Glomerular endothelial cell (primary cell): ENCODE data around the gene USP14. TPM values are rescaled to one million over a fixed set of nuclear protein-coding genes. Genes with fewer than 3 reads are reported as not detected.
A peak's percentile ranks its signal among the peaks of the same experiment; 100 is the strongest.
"Not testable (repeated sequence)": the region's sequence is repeated elsewhere in the genome, so short reads cannot be mapped to it uniquely, and the experiment has no call there.

Experiments used
- DNase-seq: peaks from one replicate; pipeline ENCODE4 v3.0.0-alpha.2; 2011; ENCODE audit warnings: low read depth, low spot score; ENCODE audit errors: extremely low read depth
- total RNA-seq: library from RNA; depleted of rRNA; stranded (reverse); fragments of >200 nt; gene quantifications from 2 replicates; pipeline ENCODE4 v1.2.3, GENCODE V29; 2015

The USP14 gene
- total RNA-seq, result 37.2 and 65.2 TPM in 2 replicates

DNA sequence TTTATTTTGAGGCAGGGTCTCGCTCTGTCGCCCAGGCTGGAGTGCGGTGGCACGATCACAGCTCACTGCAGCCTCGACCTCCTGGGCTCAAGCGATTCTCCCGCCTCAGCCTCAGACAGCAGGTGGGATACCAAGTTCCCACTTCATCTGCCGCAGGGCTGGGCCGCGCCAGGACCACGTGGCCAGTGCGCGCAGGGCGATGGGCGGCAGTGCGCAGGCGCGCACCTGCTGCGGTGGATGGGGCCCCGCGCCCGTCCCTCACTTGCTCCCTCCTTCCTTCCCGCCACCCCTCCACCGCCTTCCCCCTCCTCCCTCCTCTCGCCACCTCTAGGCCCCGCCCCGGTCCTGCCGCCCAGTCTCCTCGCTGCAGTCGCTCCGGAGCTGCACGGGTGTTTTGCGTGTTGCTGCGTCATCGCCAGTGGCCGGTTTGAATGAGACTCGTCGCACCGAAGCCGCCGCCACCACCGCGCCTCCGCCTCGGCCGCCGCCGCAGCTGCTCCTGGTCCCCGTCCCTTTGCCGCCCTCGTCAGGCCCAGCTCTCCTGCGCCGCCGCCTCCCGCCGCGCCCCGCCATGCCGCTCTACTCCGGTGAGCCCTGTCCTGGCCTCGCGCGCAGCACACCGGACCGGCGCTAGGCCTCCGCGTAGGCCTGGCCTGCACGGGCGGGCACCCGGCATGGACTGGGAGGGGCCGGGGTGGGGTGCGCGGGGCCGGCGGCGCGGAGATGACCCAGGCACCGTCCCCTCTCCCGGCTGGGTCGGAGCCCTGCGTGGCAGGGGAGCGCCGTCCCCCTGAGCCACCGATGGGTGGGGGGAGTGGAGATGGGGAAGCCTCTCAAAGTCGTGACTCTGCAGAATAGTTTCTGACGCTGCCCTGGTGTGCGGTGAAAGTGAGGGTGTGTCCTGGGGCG, at the start of gene USP14:
TSS of gene USP14 (plus strand) at position 430 of the 909 bp plus-strand sequence. CDS start at position 572, 142 bp downstream.
- peak; percentile 51 for DNase-seq

DNA sequence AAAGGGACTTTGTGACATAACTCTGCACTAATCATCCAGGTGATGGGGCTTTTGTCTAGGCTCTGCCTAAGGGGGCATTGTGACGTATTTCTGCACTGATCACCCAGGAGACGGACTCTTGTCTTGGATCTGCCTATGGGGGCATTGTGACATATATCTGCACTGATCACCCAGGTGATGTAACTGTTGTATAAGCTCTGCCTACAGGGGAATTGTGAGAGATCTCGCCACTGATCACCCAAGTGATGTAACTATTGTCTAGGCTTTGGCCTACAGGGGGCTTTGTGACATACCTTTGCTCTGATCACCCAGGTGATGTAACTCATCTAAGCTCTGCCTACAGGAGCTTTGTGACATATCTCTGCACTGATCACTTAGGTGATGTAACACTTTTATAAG, 49.7 kb upstream of the USP14 start:
- not testable (repeated sequence) for DNase-seq

DNA sequence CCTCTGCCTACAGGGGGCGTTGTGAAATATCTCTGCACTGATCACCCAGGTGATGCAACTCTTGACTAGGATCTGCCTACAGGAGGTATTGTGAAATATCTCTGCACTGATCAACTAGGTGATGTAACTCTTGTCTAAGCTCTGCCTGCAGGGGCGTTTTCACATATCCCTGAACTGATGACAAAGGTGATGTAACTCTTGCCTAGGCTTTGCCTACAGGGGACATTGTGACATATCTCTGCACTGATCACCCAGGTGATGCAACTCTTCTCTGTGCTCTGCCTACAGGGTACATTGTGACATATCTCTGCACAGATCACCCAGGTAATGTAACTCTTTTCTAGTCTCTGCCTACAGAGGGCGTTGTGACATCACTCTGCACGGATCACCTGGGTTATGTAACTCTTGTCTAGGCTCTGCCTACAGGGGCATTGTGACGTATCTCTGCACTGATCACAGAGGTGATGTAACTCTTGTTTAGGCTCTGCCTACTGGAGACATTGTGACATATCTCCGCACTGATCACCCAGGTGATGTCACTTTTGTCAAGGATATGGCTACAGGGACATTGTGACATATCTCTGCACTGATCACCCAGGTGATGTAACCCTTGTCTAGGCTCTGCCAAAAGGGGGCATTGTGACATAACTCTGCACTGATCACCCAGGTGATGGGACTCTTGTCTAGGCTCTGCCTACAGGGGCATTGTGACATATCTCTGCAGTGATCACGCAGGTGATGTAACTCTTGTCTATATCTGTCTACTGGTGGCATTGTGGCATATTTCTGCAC, 49.0 kb upstream of the USP14 start:
- DNase-seq, result not testable (repeated sequence)

DNA sequence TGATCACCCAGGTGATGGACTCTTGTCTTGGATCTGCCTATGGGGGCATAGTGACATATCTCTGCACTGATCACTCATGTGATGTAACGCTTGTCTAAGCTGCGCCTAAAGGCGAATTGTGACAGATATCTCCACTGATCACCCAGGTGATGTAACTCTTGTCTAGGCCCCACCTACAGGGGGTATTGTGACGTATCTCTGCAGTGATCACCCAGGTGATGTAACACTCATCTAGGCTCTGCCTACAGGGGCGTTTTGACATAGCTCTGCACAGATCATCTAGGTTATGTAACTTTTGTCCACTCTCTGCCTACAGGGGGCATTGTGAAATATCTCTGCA, 48.5 kb upstream of the USP14 start:
- not testable (repeated sequence) for DNase-seq

DNA sequence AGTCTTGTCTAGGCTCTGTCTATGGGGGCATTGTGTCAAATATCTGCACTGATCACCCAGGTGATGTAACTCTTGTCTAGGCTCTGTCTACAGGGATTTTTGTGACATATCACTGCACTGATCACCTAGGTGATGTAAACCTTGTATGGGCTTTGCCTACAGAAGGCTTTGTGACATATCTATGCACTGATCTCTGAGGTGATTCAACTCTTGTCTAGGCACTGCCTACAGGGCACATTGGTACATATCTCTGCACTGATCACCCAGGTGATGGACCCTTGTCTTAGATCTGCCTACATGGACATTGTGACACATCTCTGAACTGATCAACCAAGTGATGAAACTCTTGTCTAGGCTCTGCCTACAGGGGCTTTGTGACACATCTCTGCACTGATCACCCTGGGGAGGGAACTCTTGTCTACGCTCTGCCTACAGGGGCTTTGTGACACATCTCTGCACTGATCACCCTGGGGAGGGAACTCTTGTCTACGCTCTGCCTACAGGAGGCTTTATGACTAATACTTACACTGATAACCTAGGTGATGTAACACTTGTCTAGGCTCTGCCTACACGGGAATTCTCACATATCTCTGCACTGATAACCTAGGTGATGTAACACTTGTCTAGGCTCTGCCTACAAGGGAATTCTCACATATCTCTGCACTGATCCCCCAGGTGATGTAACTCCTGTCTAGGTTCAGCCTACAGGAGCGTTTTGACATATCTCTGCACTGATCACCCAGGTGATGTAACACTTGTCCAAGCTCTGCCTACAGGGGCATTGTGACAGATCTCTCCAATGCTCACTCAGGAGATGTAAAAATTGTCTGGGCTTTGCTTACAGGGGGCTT, 47.8 kb upstream of the USP14 start:
- DNase-seq, result not testable (repeated sequence)

DNA sequence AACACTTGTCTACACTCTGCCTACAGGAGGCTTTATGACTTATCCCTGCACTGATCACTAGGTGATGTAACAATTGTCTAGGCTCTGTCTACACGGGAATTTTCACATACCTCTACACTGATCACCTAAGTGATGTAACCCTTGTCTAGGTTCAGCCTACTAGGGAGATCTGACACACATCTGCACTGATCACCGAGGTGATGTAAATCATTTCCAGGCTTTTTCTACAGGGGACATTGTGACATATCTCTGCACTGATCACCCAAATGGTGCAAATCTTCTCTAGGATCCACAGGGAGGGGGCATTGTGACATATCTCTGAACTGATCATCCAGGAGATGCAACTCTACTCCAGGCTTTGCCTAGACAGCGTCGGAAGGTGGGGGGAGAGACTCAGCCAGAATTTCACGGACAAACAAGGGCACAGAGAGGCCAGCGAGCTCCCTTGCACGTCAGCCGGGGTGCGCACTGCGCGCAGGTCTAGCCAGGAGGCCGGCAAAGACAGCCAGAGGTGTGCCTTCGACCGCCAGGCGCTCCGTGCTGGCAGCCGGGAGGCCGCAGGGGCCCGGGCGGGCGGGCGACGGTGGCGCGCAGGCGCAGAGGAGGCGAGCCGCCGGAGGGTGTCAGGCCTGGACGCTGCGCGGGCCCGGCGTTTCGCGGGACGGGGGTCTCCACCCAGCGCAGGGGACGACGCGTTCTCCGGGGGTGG, 46.9 kb upstream of the USP14 start:
- no peak for DNase-seq

DNA sequence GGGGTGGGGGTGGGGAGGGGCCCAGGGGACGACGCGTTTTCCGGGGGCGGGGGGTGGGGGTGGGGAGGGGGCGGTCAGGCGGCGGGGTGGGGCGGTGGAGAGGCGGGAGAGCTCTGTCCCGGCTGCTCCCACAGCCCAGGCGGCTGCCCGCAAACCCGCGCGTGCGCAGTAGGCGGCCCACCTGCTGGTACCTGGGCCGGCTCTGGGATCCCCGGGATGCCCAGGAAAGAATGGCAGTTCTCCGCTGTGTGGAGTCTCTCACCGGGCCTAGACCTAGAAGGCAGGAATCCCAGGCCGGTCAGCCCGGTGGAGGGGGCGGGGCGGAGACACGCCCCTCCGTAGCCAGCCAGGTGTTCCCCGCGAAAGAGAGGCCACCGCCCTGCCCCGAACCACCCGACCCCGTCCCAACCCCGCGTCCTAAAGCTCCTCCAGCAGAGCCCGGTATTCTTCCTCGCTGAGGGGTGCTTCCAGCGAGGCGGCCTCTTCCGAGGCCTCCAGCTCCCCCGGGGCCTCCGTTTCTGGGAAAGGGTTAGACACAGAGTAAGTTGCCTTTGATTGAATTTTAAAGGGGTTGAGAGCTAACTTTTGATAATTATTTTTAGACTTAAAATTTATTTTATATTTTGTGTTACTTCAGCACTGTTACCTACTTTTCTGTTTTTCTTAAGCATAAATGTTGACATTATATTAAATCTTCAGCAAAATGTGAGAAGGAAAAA, 46.2 kb upstream of the USP14 start:
- not testable (repeated sequence) for DNase-seq

DNA sequence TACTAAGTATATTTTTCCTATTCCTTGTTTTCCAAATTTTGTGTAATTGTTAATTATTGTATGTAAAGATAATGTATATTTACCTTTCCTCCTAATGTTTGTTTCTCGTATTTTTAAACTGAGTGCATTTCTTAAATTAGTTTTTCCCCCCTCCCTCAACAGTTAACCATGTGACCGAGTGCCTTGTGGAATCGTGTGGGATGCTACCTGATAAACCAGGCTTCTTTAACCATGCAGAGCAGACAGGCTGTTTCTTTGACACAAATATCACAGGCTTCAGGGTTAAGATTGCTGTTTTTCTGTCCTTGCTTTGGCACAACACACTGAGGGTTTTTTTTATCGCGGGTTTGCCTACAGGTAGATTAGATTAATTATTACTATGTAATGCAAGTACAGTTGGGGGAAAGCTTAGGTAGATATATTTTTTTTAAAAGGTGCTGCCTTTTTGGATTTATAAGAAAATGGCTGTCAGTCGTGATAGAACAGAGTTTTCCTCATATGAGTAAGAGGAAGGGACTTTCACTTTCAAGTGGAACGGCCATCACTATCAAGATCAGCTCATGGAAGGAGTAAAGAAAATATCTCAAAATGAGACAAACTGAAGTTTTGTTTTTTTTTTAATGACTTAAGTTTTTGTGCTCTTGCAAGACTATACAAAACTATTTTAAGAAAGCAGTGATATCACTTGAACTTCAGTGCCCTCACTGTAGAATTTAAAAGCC, 37.7 kb upstream of the USP14 start:
- DNase-seq, result not testable (repeated sequence)

DNA sequence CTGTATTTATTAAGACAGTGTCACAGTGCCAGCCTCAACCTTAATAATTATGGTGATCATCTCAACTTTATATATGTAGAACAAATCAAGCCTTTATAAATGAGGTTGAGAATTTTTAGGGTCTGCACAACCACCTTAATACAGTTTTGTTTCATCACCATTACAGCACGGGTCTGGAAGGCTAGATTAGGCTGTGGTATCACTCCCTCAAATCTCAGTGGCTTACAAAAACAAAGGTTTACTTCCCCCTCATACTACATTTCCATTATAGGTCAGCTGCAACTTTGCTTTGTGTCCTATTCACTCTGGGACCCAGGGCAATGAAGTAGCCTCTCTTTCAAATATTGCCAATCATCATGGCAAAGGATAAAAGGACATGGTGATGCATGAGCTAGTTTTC, 23.3 kb upstream of the USP14 start:
- DNase-seq, result no peak

DNA sequence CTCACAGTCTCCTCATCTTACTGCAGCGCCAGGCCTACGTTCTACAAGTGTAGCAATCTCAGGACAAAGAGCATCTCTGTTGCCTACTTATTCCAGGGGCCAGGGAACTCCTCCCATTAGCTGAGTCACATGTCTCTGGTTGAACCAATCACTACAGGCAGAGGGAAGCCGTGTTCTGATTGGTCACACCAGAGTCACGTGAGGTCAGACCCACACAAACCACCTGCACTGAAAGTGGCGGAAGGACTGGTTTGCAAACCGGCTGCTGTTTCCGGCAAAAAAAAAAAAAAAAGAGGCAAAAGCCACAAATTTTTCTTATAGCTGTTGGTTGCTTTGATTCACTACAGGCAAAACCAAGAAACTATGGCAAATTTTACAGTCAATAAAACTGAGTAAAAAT, 21.9 kb upstream of the USP14 start:
- DNase-seq, result no peak

DNA sequence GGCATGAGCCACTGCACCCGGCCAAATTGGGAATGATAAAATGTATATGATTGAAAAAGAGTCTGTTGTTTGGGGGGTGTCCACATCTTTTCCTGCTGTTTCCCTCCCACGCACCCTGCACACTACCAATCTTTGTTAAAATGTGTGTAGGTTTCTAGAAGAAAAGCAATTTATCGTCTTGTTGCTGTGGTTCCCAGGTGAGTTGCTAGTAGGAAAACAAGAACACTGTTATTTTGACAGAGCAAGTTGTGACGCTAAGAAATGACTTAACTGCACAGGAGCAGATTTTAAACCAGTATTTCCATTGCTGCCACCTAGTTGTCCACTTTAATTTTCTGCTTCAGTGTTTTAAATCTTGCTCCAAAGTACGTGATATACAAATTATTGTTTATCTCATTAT, 21.0 kb upstream of the USP14 start:
- no peak for DNase-seq

DNA sequence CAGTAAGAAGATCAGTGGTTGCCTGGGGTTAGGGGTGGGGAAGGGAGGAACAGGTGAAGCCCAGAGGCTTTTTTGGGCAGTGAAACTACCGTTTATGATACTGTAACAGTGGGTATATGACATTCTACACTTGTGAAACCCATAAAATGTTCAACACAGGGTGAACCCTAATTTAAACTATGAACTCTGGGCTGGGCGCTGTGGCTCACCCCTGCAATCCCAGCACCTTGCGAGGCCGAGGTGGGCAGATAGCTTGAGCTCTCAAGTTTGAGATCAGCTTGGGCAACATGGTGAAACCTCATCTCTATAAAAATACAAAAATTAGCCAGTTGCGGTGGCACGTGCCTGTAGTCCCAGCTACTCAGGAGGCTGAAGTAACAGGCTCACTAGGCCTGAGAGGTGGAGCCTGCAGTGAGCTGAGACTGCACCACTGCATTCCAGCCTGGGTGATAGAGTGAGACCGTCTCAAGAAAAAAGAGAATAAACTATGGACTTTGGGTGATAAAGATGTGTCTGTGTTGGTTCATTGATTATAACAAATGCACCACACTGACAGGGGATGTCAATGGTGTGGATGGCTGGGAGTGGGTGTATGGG, 17.6 kb upstream of the USP14 start:
- no peak for DNase-seq

DNA sequence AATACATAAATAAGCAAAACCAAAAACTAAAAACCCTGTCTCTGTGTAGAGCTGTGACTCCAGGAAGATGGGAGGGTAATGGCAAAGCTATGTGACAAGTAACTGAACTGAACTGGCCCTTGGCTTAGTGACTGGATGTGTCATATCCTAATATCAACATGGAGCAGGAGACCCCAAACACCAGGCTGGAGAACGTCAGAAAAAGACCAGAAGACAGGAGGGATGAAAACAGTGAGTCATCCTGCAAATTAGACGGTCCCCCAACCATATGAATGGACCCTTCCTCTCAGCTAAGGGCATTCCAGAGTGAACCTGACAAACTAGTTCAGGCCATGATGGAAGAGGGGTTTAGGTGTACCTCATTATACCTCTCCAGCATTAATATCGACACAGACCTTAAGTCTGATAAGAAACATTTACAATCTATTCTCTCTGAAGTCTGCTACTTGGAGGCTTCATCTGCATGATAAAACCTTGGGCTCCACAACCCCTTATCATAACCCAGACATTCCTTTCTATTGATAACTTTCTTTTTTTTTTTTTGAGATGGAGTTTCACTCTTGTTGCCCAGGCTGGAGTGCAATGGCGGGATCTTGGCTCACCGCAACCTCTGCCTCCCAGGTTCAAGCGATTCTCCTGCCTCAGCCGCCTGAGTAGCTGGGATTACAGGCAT, 15.6 kb upstream of the USP14 start:
- DNase-seq, result not testable (repeated sequence)

DNA sequence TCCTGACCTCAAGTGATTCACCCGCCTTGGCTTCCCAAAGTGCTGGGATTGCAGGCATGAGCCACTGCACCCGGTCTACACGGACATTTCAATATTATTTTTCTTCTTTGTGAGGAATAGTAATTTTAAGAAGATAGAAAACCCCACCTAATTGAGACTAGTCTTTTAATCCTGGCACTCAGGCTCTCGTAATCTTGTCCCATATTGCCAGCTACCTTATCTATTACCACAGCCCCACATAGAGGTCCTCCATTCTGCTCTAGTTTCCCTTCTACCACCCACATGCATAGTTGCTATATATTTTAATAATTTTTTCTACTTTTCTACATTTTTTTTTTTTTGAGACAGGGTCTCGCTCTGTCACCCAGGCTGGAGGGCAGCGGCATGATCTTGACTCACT, 9.5 kb upstream of the USP14 start:
- no peak for DNase-seq

DNA sequence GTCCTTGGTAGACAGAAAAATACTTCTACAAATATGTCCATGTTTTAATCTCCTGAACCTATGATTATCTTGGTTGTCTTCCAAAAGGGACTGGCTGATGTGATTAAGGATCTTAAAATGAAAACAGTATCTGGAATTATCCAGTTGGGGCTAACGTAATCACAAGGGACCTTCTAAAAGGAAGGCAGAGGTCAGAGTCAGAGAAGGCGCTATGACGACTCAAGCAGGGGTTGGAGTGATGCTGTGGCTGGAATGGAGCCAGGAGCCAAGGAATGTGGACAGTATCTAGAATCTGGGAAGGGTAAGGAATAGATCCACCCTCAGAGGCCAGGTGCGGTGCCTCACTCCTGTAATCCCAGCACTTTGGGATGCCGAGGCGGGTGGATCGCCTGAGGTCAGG, 4.2 kb upstream of the USP14 start:
- no peak for DNase-seq

DNA sequence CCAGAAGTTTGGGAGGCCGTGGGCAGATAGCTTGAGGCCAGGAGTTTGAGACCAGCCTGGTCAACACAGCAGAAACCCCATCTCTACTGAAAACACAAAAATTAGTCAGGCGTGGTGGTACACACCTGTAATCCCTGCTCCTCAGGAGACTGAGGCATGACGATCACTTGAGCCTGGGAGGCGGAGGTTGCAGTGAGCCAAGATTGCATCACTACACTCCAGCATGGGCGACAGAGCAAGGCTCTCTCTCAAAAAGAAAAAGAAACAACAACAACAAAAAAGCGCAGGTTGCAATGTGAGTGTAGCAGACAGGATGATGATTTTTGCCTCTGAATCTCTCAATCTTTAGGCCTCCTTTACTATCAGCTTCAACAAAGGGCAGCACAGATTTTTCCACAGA, 2.7 kb upstream of the USP14 start:
- DNase-seq, result no peak

DNA sequence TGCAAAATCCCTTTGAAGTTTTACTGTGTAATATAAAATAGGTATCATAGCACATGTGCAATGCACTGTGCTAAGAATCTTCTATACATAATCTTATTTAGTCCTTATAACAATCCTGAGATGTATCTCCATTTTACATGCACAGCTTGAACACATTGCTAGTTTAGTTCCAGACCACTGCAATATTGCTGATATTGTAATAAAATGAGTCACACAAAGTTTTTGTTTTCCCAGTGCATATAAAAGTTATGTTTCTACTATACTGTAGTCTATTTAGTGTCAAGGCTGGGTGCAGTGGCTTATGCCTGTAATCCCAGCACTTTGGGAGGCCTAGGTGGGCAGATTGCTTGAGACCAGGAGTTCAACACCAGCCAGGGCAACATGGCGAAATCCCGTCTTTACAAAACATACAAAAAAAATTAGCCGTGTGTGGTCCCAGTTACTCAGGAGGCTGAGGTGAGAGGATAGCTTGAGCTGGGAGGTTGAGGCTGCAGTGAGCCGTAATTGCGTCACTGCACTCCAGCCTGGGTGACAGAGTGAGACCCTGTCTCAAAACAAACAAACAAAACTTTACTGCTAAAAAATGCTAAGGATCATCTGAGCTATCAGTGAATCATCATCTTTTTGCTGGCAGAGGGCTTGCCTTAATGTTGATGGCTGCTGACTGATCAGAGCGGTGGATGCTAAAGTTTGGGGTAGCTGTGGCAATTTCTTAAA, 1.7 kb upstream of the USP14 start:
- DNase-seq, result no peak
